SH-SY5Y (cell line): Measurements from ENCODE around the gene NFATC2.

Experiments used
- GATA2 ChIP-seq: IDR thresholded peaks from 2 replicates; pipeline ENCODE4 v1.6.1; 2011; ENCODE audit warnings: mild to moderate bottlenecking, low read depth, low read length
- GATA3 ChIP-seq: IDR thresholded peaks from 2 replicates; pipeline ENCODE4 v1.6.1; 2011; ENCODE audit warnings: low read depth, mild to moderate bottlenecking, low read length, moderate library complexity

GRCh38 chr20:51529758-51530157 lies 12.8 kb downstream of the NFATC2 start:
- TF ChIP-seq GATA2 = no peak
- no peak for TF ChIP-seq GATA3
